K562 (cell line): Measurements from ENCODE around the gene USP32. TPM values are rescaled to one million over a fixed set of nuclear protein-coding genes. Genes with fewer than 3 reads are reported as not detected.

Experiments
- ATAC-seq: fragments of 200-7000 bp; cut with Tn5 transposase; 3 replicates; pipeline ENCODE4 v1.9.1; 2020; ENCODE audit warnings: moderate library complexity
- BruUV-seq: library from RNA; stranded (reverse); fragments of 400-500 nt; replicated peaks from 2 replicates; lab custom pipeline; 2021; lab: Mats Ljungman, UMichigan
- CTCF ChIA-PET: fragments of 300-600 bp; formaldehyde crosslinking; extraction: SDS; loops from one replicate; lab custom pipeline; 2021; ENCODE audit warnings: low intra/inter-chr PET ratio; lab: Yijun Ruan, JAX
- POLR2A ChIA-PET: fragments of 300-600, 350-650 bp; sonication (Branson Sonifier 250); formaldehyde crosslinking; extraction: SDS; loops from one replicate; lab custom pipeline; 2021; ENCODE audit warnings: antibody characterized with exemption, inconsistent platforms; lab: Yijun Ruan, JAX
- DNase-seq, 4 experiments: peaks; one replicate each; pipeline versions ENCODE4 v3.0.0 to v3.0.0-alpha.2; 2011 to 2018; ENCODE audit warnings: low spot score in 3 of 4, mixed read lengths in 3 of 4; ENCODE audit errors: extremely low read depth in 1 of 4
- FAIRE-seq: peaks from 2 replicates; lab custom pipeline; 2011; peaks lifted over from hg19 to GRCh38; lab: Jason Lieb, UNC
- H2AFZ ChIP-seq: 2 replicates; pipeline ENCODE4 v1.6.0; 2011; ENCODE audit warnings: low read depth, low read length, control low read depth, inconsistent platforms
- H3K27ac ChIP-seq: fragments of 200-600 bp; 3 replicates; pipeline ENCODE4 v1.8.0; 2011; ENCODE audit warnings: low read depth, mild to moderate bottlenecking, control low read depth, inconsistent platforms, low read length, moderate library complexity, mixed read lengths; ENCODE audit errors: extremely low read depth
- H3K27me3 ChIP-seq, 2 experiments: fragments of 300-600 bp in 1 of 2; 2 replicates in 1 of 2; 3 replicates in 1 of 2; pipeline versions ENCODE4 v1.6.0 to v1.8.0; 2011; ENCODE audit warnings: inconsistent platforms in 2 of 2, low read length in 2 of 2, mild to moderate bottlenecking in 1 of 2, mixed read lengths in 1 of 2, moderate library complexity in 1 of 2; ENCODE audit not compliant: control insufficient read depth in 2 of 2, insufficient read depth in 2 of 2
- H3K36me3 ChIP-seq: fragments of 300-600 bp; 3 replicates; pipeline ENCODE4 v1.8.0; 2011; ENCODE audit warnings: mild to moderate bottlenecking, low read length, inconsistent platforms; ENCODE audit not compliant: control insufficient read depth, insufficient read depth
- H3K4me1 ChIP-seq, 2 experiments: fragments of 200-600 bp in 1 of 2; replicated peaks in 1 of 2; 2 replicates in 1 of 2; 3 replicates in 1 of 2; pipeline versions ENCODE4 v1.5.1 to v1.8.0; 2011; ENCODE audit warnings: inconsistent platforms in 2 of 2, low read length in 2 of 2, mild to moderate bottlenecking in 1 of 2, mixed read lengths in 1 of 2, moderate library complexity in 1 of 2; ENCODE audit not compliant: control insufficient read depth in 2 of 2, insufficient read depth in 2 of 2
- H3K4me2 ChIP-seq: 2 replicates; pipeline ENCODE4 v1.6.1; 2011; ENCODE audit warnings: low read length, control low read depth, inconsistent platforms, mixed read lengths; ENCODE audit not compliant: insufficient read depth
- H3K4me3 ChIP-seq: fragments of 200-600 bp; sonication (generic), shearing (Covaris generic); 2 replicates; pipeline ENCODE4 v1.5.1; 2016; ENCODE audit warnings: control low read depth, inconsistent platforms
- H3K79me2 ChIP-seq: fragments of 200-600 bp; 3 replicates; pipeline ENCODE4 v1.8.0; 2011; ENCODE audit warnings: low read length, inconsistent platforms; ENCODE audit not compliant: control insufficient read depth, insufficient read depth
- H3K9ac ChIP-seq, 2 experiments: 2 replicates each; pipeline versions ENCODE4 v1.6.0 to v1.6.1; 2011; ENCODE audit warnings: low read depth in 2 of 2, low read length in 2 of 2, control low read depth in 1 of 2, inconsistent platforms in 1 of 2, mild to moderate bottlenecking in 1 of 2, mixed read lengths in 1 of 2; ENCODE audit not compliant: insufficient read depth in 1 of 2
- H3K9me1 ChIP-seq: one replicate; pipeline ENCODE4 v1.6.0; 2011; ENCODE audit warnings: inconsistent platforms, mild to moderate bottlenecking, low read length, moderate library complexity; ENCODE audit not compliant: control insufficient read depth, insufficient read depth
- H3K9me3 ChIP-seq: replicated peaks from 2 replicates; pipeline ENCODE4 v1.5.1; 2011; ENCODE audit warnings: low read depth, low read length, inconsistent platforms; ENCODE audit not compliant: control insufficient read depth, insufficient read depth
- H4K20me1 ChIP-seq: replicated peaks from 2 replicates; pipeline ENCODE4 v1.6.1; 2011; ENCODE audit warnings: low read length, inconsistent platforms, mixed read lengths; ENCODE audit not compliant: control insufficient read depth, insufficient read depth
- NFE2 ChIP-seq: IDR thresholded peaks from 2 replicates; pipeline ENCODE4 v1.6.1; 2014; ENCODE audit warnings: antibody characterized with exemption, low read depth
- RUNX1 ChIP-seq: sonication (generic); IDR thresholded peaks from 2 replicates; pipeline ENCODE4 v1.6.1; 2016; ENCODE audit warnings: antibody characterized with exemption, low read depth
- TEAD1 ChIP-seq, 2 experiments: fragments of 450-650 bp in 1 of 2; sonication (generic) in 1 of 2; formaldehyde crosslinking; IDR thresholded peaks; 2 replicates each; pipeline versions ENCODE4 v1.4.0 to v1.8.0; 2020 to 2022; ENCODE audit warnings: mild to moderate bottlenecking in 2 of 2, missing genetic modification reagents in 1 of 2
- WGBS: fragments of 100-300 bp; shearing (Covaris generic); methylation state at CpG from one replicate; pipeline ENCODE4 v1.1.6; 2016; ENCODE audit warnings: low coverage, mixed read lengths; ENCODE audit not compliant: insufficient coverage; ENCODE audit errors: missing lambda C conversion rate; 5-methylcytosine and 5-hydroxymethylcytosine counted together
- in situ Hi-C: fragments of 300-500 bp; cut with MboI; formaldehyde crosslinking; loops from 4 replicates; pipeline ENCODE4 v1.15.0; 2018; ENCODE audit warnings: inconsistent platforms, mixed read lengths
- intact Hi-C: fragments of 100-400 bp; cut with micrococcal nuclease; formaldehyde crosslinking; loops from 2 replicates; pipeline ENCODE4 v1.14.2; 2022
- polyA plus RNA-seq, 8 experiments: library from polyadenylated mRNA; depleted of rRNA in 4 of 8; stranded (reverse) in 5 of 8; unstranded in 3 of 8; fragments of >200 nt; fragmentation: Nextera tagmentation in 2 of 8; fragmentation: Illumina TruSeq in 1 of 8; extraction: Ambion mirVana in 2 of 8; extraction: Trizol in 1 of 8; gene quantifications; 2 replicates each; pipeline versions ENCODE4 v1.2.1 to v1.2.3, GENCODE V29; 2011 to 2014; ENCODE audit warnings: inconsistent platforms in 1 of 8, missing spikeins in 1 of 8
- total RNA-seq, 7 experiments: library from RNA; depleted of rRNA in 6 of 7; stranded (reverse); fragments of >200 nt in 6 of 7; fragmentation: Illumina TruSeq in 2 of 7; extraction: Trizol in 2 of 7; gene quantifications; 2 replicates each; pipeline versions ENCODE4 v1.2.1 to v1.2.3, GENCODE V29; 2011 to 2021; ENCODE audit warnings: low replicate concordance in 1 of 7
- TF ChIP-seq, protein P1 (sequence below): fragments of 200-400 bp; formaldehyde crosslinking; IDR thresholded peaks from 2 replicates; pipeline ENCODE4 v1.6.1; 2017; ENCODE audit warnings: mild to moderate bottlenecking, low read depth, low read length, moderate library complexity
- TF ChIP-seq, protein P2 (sequence below), 2 experiments: fragments of 150-350 bp in 1 of 2; IDR thresholded peaks; 2 replicates each; pipeline ENCODE4 v1.6.1; 2012 to 2016; ENCODE audit warnings: low read depth in 2 of 2, low read length in 2 of 2, mild to moderate bottlenecking in 1 of 2, moderate library complexity in 1 of 2
- TF ChIP-seq, protein P3 (sequence below), 3 experiments: fragments of 200-800 bp in 1 of 3; fragments of 250-450 bp in 1 of 3; fragments of 450-650 bp in 1 of 3; sonication (Bioruptor Pico) in 1 of 3; sonication (Bioruptor generic) in 1 of 3; formaldehyde crosslinking in 1 of 3; IDR thresholded peaks; 2 replicates each; pipeline versions ENCODE4 v1.6.1 to v1.8.0; 2016 to 2022; ENCODE audit warnings: mild to moderate bottlenecking in 2 of 3, missing genetic modification characterization in 2 of 3, missing compliant biosample characterization in 1 of 3, moderate library complexity in 1 of 3

Gene USP32
- total and polyA plus RNA-seq, 9 of the 15 experiments (the other 6 are each of a cell fraction or from before 2014, with no cell fraction given): 18.0 to 69.3 (median 47.1) TPM

DNA sequence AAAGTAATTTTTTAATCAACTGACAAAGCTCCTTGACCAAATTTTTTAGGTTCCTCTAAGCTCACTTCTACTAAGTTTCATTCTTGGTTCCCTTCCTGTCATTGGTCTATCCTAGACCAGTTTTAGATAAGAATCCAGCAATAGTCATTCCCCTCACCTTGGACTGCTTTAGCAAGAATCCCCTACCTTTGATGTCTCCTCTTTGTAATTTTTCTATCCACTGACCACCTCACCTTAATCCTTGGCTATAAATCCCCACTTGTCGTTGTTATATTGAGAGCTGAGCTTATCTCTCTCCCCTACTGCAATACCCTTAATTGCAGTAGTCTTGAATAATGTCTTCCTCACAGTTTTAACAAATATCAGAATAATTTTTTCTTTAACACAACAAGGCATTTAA, 107.2 kb downstream of the USP32 start (continued):
- TF ChIP-seq, protein P1, sequence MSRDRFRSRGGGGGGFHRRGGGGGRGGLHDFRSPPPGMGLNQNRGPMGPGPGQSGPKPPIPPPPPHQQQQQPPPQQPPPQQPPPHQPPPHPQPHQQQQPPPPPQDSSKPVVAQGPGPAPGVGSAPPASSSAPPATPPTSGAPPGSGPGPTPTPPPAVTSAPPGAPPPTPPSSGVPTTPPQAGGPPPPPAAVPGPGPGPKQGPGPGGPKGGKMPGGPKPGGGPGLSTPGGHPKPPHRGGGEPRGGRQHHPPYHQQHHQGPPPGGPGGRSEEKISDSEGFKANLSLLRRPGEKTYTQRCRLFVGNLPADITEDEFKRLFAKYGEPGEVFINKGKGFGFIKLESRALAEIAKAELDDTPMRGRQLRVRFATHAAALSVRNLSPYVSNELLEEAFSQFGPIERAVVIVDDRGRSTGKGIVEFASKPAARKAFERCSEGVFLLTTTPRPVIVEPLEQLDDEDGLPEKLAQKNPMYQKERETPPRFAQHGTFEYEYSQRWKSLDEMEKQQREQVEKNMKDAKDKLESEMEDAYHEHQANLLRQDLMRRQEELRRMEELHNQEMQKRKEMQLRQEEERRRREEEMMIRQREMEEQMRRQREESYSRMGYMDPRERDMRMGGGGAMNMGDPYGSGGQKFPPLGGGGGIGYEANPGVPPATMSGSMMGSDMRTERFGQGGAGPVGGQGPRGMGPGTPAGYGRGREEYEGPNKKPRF: no peak
- TF ChIP-seq NFE2 (peak; percentile 23; the same call in 1 of the 2 replicates), TEAD1 (CRISPR knock-in tag; IDR thresholded peaks at IDR 0.05) (no peak)
- TF ChIP-seq, protein P2, sequence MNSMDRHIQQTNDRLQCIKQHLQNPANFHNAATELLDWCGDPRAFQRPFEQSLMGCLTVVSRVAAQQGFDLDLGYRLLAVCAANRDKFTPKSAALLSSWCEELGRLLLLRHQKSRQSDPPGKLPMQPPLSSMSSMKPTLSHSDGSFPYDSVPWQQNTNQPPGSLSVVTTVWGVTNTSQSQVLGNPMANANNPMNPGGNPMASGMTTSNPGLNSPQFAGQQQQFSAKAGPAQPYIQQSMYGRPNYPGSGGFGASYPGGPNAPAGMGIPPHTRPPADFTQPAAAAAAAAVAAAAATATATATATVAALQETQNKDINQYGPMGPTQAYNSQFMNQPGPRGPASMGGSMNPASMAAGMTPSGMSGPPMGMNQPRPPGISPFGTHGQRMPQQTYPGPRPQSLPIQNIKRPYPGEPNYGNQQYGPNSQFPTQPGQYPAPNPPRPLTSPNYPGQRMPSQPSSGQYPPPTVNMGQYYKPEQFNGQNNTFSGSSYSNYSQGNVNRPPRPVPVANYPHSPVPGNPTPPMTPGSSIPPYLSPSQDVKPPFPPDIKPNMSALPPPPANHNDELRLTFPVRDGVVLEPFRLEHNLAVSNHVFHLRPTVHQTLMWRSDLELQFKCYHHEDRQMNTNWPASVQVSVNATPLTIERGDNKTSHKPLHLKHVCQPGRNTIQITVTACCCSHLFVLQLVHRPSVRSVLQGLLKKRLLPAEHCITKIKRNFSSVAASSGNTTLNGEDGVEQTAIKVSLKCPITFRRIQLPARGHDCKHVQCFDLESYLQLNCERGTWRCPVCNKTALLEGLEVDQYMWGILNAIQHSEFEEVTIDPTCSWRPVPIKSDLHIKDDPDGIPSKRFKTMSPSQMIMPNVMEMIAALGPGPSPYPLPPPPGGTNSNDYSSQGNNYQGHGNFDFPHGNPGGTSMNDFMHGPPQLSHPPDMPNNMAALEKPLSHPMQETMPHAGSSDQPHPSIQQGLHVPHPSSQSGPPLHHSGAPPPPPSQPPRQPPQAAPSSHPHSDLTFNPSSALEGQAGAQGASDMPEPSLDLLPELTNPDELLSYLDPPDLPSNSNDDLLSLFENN (IDR thresholded peaks at IDR 0.05; ENCODE audit: low read depth in 2 of 2, low read length in 2 of 2): no peak

DNA sequence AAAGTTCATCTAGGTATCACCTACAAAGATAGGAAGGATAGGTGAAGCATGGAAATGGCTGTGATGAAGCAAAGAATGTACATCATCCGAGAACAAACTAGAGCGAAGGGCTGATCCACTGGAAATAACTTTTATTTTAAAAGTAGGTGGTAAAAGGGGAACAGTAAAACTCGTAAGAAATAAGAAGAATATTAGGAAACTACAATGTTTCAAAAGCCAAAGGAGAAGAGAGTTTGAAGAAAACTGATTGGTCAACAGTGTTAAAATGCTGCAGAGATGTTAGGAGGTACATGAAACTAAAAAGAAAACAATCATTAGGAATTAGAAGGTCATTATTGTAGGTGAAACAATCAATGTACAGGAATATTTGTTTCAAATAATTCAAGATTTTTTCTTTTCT, 108.1 kb downstream of the USP32 start:
- no peak for ATAC-seq
- DNase-seq: no peak
- Histone ChIP-seq H2AFZ (no peak overlapping the region), H3K4me2 (no peak overlapping the region), H3K4me1 (peaks cover 0 to 3% of the 10 kb centered on the region in 2 experiments; a peak in 1 of 5 replicates), H3K9ac (no peak overlapping the region), H3K9me3 (no peaks in the 10 kb centered on the region), H3K27me3 (no peaks in the 10 kb centered on the region), H4K20me1 (no peaks in the 10 kb centered on the region), H3K79me2 (peaks cover 5% of the 10 kb centered on the region; the same call in 1 of the 3 replicates), H3K9me1 (no peaks in the 10 kb centered on the region), H3K36me3 (peaks cover 50% of the 10 kb centered on the region; the same call in 2 of the 3 replicates), H3K4me3 (no peak overlapping the region), H3K27ac (no peak overlapping the region)
- 95% methylated on average over 3 of the region's 3 CpGs for WGBS
- no TSS peak for BruUV-seq
- intact Hi-C loops (no loop called here), in situ Hi-C loops (no loop called here)
- ChIA-PET CTCF (no interaction called here), POLR2A (no interaction called here)
- FAIRE-seq: no peak
- no peak for TF ChIP-seq RUNX1
- TF ChIP-seq, protein P3, sequence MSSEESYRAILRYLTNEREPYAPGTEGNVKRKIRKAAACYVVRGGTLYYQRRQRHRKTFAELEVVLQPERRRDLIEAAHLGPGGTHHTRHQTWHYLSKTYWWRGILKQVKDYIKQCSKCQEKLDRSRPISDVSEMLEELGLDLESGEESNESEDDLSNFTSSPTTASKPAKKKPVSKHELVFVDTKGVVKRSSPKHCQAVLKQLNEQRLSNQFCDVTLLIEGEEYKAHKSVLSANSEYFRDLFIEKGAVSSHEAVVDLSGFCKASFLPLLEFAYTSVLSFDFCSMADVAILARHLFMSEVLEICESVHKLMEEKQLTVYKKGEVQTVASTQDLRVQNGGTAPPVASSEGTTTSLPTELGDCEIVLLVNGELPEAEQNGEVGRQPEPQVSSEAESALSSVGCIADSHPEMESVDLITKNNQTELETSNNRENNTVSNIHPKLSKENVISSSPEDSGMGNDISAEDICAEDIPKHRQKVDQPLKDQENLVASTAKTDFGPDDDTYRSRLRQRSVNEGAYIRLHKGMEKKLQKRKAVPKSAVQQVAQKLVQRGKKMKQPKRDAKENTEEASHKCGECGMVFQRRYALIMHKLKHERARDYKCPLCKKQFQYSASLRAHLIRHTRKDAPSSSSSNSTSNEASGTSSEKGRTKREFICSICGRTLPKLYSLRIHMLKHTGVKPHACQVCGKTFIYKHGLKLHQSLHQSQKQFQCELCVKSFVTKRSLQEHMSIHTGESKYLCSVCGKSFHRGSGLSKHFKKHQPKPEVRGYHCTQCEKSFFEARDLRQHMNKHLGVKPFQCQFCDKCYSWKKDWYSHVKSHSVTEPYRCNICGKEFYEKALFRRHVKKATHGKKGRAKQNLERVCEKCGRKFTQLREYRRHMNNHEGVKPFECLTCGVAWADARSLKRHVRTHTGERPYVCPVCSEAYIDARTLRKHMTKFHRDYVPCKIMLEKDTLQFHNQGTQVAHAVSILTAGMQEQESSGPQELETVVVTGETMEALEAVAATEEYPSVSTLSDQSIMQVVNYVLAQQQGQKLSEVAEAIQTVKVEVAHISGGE (CRISPR knock-in tag; IDR thresholded peaks at IDR 0.05): peak in 1 of 3 experiments; percentile 70; a peak in 2 of 6 replicates
